GM13976 (cell line): ENCODE data around the gene EHMT1.

Experiments used
- DNase-seq: peaks from one replicate; pipeline ENCODE4 v3.0.0; 2012; ENCODE audit warnings: low spot score
- in situ Hi-C: fragments of 300-500 bp; cut with MboI; formaldehyde crosslinking; loops from one replicate; pipeline ENCODE4 v1.12.0; 2022; ENCODE audit warnings: low sequenced_read_pairs, mixed read lengths, inconsistent platforms; ENCODE audit not compliant: unreplicated experiment
- TF ChIP-seq, protein P1 (sequence below): IDR thresholded peaks from 2 replicates; pipeline ENCODE4 v1.5.1; 2012; ENCODE audit warnings: borderline replicate concordance, mild to moderate bottlenecking; ENCODE audit not compliant: insufficient read depth; ENCODE audit errors: extremely low read depth, missing control alignments, control extremely low read depth

EHMT1 gene

DNA sequence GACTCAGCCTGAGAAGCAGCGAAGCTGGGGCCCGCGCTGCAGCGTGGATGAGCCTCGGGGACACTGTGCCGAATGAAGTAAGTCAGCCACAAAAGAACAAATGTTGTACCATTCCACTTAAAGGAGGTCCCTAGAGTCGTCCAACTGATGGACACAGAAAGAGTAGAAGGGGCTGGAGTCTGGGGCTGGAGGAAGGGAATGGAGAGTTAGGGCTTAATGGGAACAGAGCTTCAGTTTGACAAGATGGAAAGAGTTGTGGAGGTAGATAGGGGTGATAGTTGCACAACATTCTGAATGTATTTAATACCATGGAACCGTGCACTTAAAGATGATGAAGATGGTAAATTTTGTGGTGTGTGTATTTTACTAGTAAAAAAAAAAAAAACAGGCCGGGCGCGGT is 119.9 kb downstream of the EHMT1 start:
- in situ Hi-C loops = no loop called here
- TF ChIP-seq, protein P1, sequence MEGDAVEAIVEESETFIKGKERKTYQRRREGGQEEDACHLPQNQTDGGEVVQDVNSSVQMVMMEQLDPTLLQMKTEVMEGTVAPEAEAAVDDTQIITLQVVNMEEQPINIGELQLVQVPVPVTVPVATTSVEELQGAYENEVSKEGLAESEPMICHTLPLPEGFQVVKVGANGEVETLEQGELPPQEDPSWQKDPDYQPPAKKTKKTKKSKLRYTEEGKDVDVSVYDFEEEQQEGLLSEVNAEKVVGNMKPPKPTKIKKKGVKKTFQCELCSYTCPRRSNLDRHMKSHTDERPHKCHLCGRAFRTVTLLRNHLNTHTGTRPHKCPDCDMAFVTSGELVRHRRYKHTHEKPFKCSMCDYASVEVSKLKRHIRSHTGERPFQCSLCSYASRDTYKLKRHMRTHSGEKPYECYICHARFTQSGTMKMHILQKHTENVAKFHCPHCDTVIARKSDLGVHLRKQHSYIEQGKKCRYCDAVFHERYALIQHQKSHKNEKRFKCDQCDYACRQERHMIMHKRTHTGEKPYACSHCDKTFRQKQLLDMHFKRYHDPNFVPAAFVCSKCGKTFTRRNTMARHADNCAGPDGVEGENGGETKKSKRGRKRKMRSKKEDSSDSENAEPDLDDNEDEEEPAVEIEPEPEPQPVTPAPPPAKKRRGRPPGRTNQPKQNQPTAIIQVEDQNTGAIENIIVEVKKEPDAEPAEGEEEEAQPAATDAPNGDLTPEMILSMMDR = no peak

DNA sequence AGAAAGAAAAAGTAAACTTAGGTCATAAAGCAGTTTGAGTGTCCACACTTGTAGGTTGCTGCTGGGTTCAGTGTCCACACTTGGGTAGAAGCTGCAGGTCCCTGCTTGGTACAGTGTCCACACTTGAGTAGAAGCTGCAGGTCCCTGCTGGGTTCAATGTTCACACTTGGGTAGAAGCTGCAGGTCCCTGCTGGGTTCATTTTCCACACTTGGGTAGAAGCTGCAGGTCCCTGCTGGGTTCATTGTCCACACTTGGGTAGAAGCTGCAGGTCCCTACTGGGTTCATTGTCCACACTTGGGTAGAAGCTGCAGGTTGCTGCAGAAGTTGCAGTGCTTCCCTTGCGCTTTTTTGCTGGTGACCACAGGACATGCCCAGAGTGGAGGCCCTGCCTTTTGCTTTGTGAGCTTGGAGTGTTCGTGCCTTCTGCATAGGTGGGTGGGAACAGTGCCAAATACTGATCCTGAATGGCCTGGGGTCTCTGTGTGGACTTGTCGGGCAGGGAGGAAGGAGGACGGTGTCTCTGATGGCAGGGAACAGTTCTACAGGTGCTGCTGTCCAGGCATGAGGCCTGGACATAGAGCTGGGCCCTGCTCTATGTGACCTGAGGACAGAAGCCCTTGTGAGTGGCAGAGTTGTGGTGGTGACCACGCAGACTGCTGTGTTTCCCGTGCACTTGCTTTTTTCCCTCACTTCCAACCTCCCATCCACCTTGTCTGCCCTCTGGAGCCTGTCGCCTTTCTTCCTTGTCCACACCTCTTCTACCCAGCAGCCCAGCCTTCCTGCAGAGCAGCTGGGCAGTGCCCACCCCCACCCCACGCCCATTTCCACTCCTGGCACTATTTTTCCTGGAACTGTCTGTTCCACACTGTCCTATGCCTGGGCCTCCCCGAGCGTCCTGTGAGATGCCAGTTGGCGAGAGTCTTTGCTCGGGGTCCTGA is 120.8 kb downstream of the EHMT1 start:
- DNase-seq = no peak
- TF ChIP-seq, protein P1 = no peak
- in situ Hi-C loops = no loop called here

More for the DNA sequence above, 119.9 kb downstream of the EHMT1 start:
- DNase-seq = no peak

DNA sequence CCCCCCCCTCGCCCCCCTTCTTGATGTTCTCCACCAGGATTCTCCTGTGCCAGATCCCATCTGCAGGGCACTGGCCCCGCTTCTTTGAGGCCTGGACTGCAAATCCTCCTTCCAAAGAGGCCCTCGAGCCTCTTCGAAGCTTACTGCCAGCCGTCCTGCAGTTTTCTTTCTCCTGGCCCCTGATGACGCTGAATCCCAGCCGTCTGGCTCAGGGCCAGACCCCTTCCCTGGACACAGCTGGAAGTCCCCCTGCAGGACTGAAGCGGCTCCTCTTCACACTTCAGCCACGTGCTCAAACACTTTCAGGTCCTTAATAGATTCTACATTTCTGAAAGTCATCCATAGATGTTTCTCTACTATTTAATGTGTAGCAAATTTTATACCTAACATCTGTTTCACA is 121.5 kb downstream of the EHMT1 start:
- in situ Hi-C loops = no loop called here

DNA sequence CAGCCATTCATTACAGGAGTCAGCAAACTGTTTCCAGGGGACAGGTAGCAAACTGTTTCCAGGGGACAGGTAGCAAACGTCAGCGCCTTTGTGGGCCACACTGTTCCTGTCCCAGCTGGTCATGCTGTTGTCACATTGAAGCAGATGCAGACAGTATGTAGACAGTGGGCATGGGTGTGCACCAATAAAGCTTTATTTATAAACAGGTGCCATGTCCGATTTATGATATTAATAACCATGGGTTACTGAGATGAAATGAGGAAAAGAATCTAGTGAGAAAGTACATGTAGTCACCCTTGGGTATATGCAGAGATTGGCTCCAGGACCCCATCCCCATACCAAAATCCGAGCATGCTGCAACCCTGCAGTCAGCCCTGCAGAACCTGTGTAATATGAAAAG is 122.5 kb downstream of the EHMT1 start:
- in situ Hi-C loops = no loop called here

More for the DNA sequence above, 121.5 kb downstream of the EHMT1 start:
- TF ChIP-seq, protein P1 = no peak
- DNase-seq = no peak

DNA sequence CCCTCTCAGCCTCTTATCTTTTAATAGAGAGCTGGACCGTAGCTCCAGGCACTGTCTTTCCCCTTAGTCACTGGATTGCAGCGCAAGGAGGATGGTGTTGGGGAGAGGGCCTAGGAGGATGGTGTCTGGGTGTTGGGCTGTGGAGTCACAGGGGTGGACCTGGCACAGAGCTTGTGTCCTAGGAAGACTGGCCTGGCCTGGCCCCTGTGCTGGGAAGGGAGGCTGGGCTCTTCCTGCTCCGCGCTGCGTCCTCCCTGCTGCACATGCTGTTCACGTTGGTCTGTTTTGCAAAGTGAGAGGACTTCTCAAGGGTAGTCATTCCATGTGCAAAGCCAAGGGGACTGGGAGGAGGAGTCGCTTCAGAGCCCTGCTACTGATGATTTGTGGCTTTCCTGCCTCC is 123.9 kb downstream of the EHMT1 start:
- TF ChIP-seq, protein P1 = no peak
- in situ Hi-C loops = no loop called here
- no peak for DNase-seq

More for the DNA sequence above, 122.5 kb downstream of the EHMT1 start:
- DNase-seq = no peak
- TF ChIP-seq, protein P1 = no peak

DNA sequence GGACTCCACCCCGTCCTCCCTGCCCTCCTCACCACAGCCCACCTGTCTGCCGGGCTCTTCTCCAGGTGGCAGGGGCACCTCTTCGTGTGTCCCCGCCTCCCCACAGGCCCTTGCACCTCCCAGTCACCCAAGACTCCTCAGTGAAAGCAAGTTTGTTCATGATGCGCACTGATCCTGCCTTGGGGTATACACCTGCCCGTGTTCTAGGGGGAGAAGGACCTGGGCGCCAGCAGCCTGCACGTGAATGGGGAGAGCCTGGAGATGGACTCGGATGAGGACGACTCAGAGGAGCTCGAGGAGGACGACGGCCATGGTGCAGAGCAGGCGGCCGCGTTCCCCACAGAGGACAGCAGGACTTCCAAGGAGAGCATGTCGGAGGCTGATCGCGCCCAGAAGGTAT is 124.9 kb downstream of the EHMT1 start:
- in situ Hi-C loops = no loop called here
- no peak for DNase-seq
- TF ChIP-seq, protein P1 = no peak
